Measurements from ENCODE around the gene NKX1-1. TPM values are rescaled to one million over a fixed set of nuclear protein-coding genes. Genes with fewer than 3 reads are reported as not detected.

The NKX1-1 gene
- total RNA-seq, 4 donors from 2014 or later = not detected

GRCh38 chr4:1367230-1367935, 38.9 kb downstream of the NKX1-1 start:
- 88 to 91% methylated on average over 7 to 13 of the region's 17 CpGs for WGBS, 2 donors

GRCh38 chr4:1366371-1367229, 39.6 kb downstream of the NKX1-1 start:
- TF ChIP-seq CTCF (IDR thresholded peaks at IDR 0.05) (no peak), POLR2A (IDR thresholded peaks at IDR 0.05) (no peak)
- Histone ChIP-seq H3K9me3 (no peaks in the 10 kb centered on the region), H3K36me3 (peaks cover 0 to 77% (median 4%) of the 10 kb centered on the region in 3 donors), H3K4me1 (peaks cover 0 to 13% (median 4%) of the 10 kb centered on the region in 3 donors), H3K27ac (no peak overlapping the region), H3K27me3 (no peaks in the 10 kb centered on the region), H3K4me3 (no peak overlapping the region)
- DNase-seq = no peak
- intact Hi-C loops (cut with DNase I) = no loop called here
- 84 to 93% methylated on average over 4 to 20 of the region's 35 CpGs for WGBS, 2 donors

More at GRCh38 chr4:1367230-1367935, 38.9 kb downstream of the NKX1-1 start:
- Histone ChIP-seq H3K27ac (no peak overlapping the region), H3K27me3 (no peaks in the 10 kb centered on the region), H3K4me3 (no peak overlapping the region), H3K9me3 (no peaks in the 10 kb centered on the region), H3K36me3 (peaks cover 0 to 79% (median 4%) of the 10 kb centered on the region in 3 donors), H3K4me1 (peaks cover 0 to 13% (median 4%) of the 10 kb centered on the region in 3 donors)
- TF ChIP-seq POLR2A (IDR thresholded peaks at IDR 0.05) (no peak), CTCF (IDR thresholded peaks at IDR 0.05) (no peak)
- intact Hi-C loops (cut with DNase I) = no loop called here
- no peak for DNase-seq

- no peaks in the 10 kb centered on the region for H3K27me3 ChIP-seq
- WGBS, 2 donors = 58 to 70% methylated on average over 1 to 2 of the region's 25 CpGs
- TF ChIP-seq POLR2A (IDR thresholded peaks at IDR 0.05) = no peak
- no peak for TF ChIP-seq CTCF (IDR thresholded peaks at IDR 0.05)
- H3K27ac ChIP-seq = no peak overlapping the region
- no peak for DNase-seq
- H3K9me3 ChIP-seq = no peaks in the 10 kb centered on the region
- no peak overlapping the region for H3K4me3 ChIP-seq
- peaks cover 0 to 85% (median 4%) of the 10 kb centered on the region in 3 donors for H3K36me3 ChIP-seq
- intact Hi-C loops (cut with DNase I) = no loop called here
- peaks cover 0 to 13% (median 4%) of the 10 kb centered on the region in 3 donors for H3K4me1 ChIP-seq
Observed at GRCh38 chr4:1365271-1366178, 40.7 kb downstream of the NKX1-1 start.

GRCh38 chr4:1364748-1365147, 41.5 kb downstream of the NKX1-1 start:
- TF ChIP-seq CTCF (IDR thresholded peaks at IDR 0.05) (no peak), POLR2A (IDR thresholded peaks at IDR 0.05) (no peak)
- DNase-seq = no peak
- no peak overlapping the region for H3K4me3 ChIP-seq
- H3K4me1 ChIP-seq = peaks cover 0 to 13% (median 4%) of the 10 kb centered on the region in 3 donors
- no peaks in the 10 kb centered on the region for H3K27me3 ChIP-seq
- peaks cover 0 to 85% (median 4%) of the 10 kb centered on the region in 3 donors for H3K36me3 ChIP-seq
- H3K27ac ChIP-seq = no peak overlapping the region
- no peaks in the 10 kb centered on the region for H3K9me3 ChIP-seq
- intact Hi-C loops (cut with DNase I) = no loop called here
- WGBS, 2 donors = 83 to 90% methylated on average over 2 to 4 of the region's 13 CpGs

All from esophagus squamous epithelium (tissue), 5 donors.